ENCODE results near the gene P2RX1.

The P2RX1 gene

GRCh38 chr17:3848229-3848835 lies 67.9 kb downstream of the P2RX1 start:
- no peak for DNase-seq

- no peak for DNase-seq
These were observed 69.0 kb downstream of the P2RX1 start for GRCh38 chr17:3847165-3847670.
